Activated T-cell treated with anti-CD3 and anti-CD28 coated beads, Interleukin-2, amount 50 U/mL, for 1 hour (primary cell): ENCODE measurements around the gene CAMK2D.

Source experiments
- DNase-seq: peaks from one replicate; pipeline ENCODE4 v3.0.0-alpha.2; 2020

CAMK2D gene

GRCh38 chr4:113462286-113462685 is 299.3 kb downstream of the CAMK2D start:
- DNase-seq, result no peak

- DNase-seq, result no peak
Observed at GRCh38 chr4:113461281-113461680, 300.3 kb downstream of the CAMK2D start.

- DNase-seq, result no peak
Observed at GRCh38 chr4:113457886-113458285, 303.7 kb downstream of the CAMK2D start.

- no peak for DNase-seq
Observed at GRCh38 chr4:113457121-113457520, 304.4 kb downstream of the CAMK2D start.

GRCh38 chr4:113455061-113455460 is 306.5 kb downstream of the CAMK2D start:
- DNase-seq, result no peak

GRCh38 chr4:113452868-113453620 is 308.5 kb downstream of the CAMK2D start:
- DNase-seq, result no peak

- DNase-seq, result no peak
Observed at GRCh38 chr4:113452152-113452551, 309.4 kb downstream of the CAMK2D start.

GRCh38 chr4:113450295-113451080 is 311.1 kb downstream of the CAMK2D start:
- DNase-seq, result no peak

- DNase-seq, result no peak
Observed at GRCh38 chr4:113449410-113449974, 312.0 kb downstream of the CAMK2D start.

- DNase-seq, result no peak
Observed at GRCh38 chr4:113447769-113448168, 313.8 kb downstream of the CAMK2D start.

GRCh38 chr4:113447061-113447460 is 314.5 kb downstream of the CAMK2D start:
- DNase-seq, result no peak

- no peak for DNase-seq
Observed at GRCh38 chr4:113446019-113446418, 315.5 kb downstream of the CAMK2D start.

GRCh38 chr4:113445286-113445685 is 316.3 kb downstream of the CAMK2D start:
- no peak for DNase-seq

GRCh38 chr4:113444386-113444785 is 317.2 kb downstream of the CAMK2D start:
- DNase-seq, result no peak

GRCh38 chr4:113442826-113443225 is 318.7 kb downstream of the CAMK2D start:
- no peak for DNase-seq

GRCh38 chr4:113440371-113440770 is 321.2 kb downstream of the CAMK2D start:
- DNase-seq, result no peak

- no peak for DNase-seq
Observed at GRCh38 chr4:113438596-113438995, 322.9 kb downstream of the CAMK2D start.

GRCh38 chr4:113437129-113437528 is 324.4 kb downstream of the CAMK2D start:
- no peak for DNase-seq

GRCh38 chr4:113436360-113436759 is 325.2 kb downstream of the CAMK2D start:
- DNase-seq, result no peak

GRCh38 chr4:113435893-113436292 is 325.6 kb downstream of the CAMK2D start:
- no peak for DNase-seq

GRCh38 chr4:113434247-113434587 is 327.3 kb downstream of the CAMK2D start:
- DNase-seq, result no peak

GRCh38 chr4:113433536-113434246 is 327.8 kb downstream of the CAMK2D start:
- DNase-seq, result no peak

GRCh38 chr4:113433116-113433515 is 328.4 kb downstream of the CAMK2D start:
- no peak for DNase-seq
